ENCODE results near the gene BDKRB1. TPM values are rescaled to one million over a fixed set of nuclear protein-coding genes. Genes with fewer than 3 reads are reported as not detected.

The BDKRB1 gene
- 62.3 and 67.5 TPM in 2 replicates for total RNA-seq

DNA sequence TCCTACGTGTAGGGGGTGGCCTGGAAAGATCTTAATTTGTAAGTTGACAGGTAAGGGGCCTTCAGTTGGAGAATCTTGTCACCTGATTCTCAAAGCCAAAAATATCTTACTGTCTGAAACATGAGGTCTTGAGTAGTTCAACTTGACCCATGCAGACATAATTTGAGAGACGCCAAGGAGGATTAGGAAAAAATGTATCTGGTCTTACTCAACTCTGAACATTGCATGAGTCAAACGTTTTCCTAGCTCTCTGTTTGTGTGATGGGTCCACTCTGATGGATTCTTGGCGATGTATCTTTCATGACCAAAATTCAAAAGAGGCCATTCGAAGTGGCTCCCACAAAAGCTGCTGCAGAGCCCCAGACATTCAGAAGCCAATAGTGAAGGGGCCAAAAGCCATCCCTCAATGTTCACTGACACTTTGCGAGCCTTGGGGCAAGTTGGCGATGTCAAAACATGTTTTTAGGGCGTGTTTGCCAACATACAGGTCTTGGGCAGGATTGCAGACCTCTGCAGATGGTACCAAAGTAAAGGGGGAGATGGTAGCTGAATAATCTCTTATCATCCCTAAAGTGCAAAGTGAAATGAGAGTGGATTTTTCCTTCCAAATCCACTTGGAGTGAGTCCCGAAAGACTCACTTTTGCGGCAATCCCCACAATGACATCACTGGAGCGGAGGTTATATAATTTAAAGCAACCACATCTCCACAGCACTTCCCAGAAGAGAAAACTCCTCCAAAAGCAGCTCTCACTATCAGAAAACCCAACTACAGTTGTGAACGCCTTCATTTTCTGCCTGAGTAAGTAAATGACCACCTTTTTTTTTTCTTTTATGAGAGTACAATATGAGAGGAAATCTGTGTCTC, at the start of gene BDKRB1:
BDKRB1 (plus strand) TSS at position 710 of the 866 bp plus-strand sequence. CDS start 7,473 bp downstream, outside the sequence.

Other genes with a start within 250 kb of the BDKRB1 start
- 9.5 and 12.6 TPM in 2 replicates for gene C14orf132, start 216.8 kb upstream of the BDKRB1 start, total RNA-seq
- gene BDKRB2, start 51.4 kb upstream of the BDKRB1 start, total RNA-seq: 30.8 and 35.8 TPM in 2 replicates
- 10.4 and 12.8 TPM in 2 replicates for gene ATG2B, start 107.1 kb downstream of the BDKRB1 start, total RNA-seq
- gene GSKIP, start 107.3 kb downstream of the BDKRB1 start, total RNA-seq: 35.2 and 38.8 TPM in 2 replicates
- gene AK7, start 135.9 kb downstream of the BDKRB1 start, total RNA-seq: 1.2 and 1.9 TPM in 2 replicates
- gene PAPOLA, start 246.2 kb downstream of the BDKRB1 start, total RNA-seq: 65.4 and 67.7 TPM in 2 replicates